Neural progenitor cell (in vitro differentiated cells): Measurements from ENCODE around the gene RHBG.

ENCODE experiments used
- EZH2phosphoT487 ChIP-seq: fragments of 200-600 bp; sonication (generic); IDR thresholded peaks from 2 replicates; pipeline ENCODE4 v1.6.1; 2017; ENCODE audit warnings: antibody characterized with exemption
- TF ChIP-seq, protein P1 (sequence below): fragments of 200-600 bp; sonication (generic); IDR thresholded peaks from 2 replicates; pipeline ENCODE4 v1.5.1; 2017; ENCODE audit warnings: antibody characterized with exemption, mild to moderate bottlenecking

DNA sequence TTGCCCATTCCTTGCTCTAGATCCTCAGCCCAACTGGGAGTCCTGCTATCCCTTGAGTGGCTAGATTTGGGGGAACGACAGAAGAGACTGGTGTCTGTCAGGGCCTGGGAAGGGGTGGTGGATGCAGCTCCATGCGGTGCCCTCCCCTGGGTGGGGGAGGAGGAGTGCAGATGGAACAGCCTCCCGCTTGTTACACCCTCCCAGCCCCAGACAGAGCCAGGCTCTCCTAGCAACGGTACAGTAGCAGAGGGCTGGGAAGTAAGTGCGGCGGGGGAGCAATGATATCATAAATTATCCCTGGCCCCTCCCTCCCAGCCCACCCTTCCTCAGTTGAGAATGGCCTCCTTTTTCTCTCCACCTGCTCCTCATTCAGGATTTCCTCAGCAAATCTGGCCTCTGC lies 37.2 kb downstream of the RHBG start:
- TF ChIP-seq, protein P1, sequence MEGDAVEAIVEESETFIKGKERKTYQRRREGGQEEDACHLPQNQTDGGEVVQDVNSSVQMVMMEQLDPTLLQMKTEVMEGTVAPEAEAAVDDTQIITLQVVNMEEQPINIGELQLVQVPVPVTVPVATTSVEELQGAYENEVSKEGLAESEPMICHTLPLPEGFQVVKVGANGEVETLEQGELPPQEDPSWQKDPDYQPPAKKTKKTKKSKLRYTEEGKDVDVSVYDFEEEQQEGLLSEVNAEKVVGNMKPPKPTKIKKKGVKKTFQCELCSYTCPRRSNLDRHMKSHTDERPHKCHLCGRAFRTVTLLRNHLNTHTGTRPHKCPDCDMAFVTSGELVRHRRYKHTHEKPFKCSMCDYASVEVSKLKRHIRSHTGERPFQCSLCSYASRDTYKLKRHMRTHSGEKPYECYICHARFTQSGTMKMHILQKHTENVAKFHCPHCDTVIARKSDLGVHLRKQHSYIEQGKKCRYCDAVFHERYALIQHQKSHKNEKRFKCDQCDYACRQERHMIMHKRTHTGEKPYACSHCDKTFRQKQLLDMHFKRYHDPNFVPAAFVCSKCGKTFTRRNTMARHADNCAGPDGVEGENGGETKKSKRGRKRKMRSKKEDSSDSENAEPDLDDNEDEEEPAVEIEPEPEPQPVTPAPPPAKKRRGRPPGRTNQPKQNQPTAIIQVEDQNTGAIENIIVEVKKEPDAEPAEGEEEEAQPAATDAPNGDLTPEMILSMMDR = no peak
- TF ChIP-seq EZH2phosphoT487 = no peak
